GM21381 (cell line): ENCODE results near the gene GPATCH11.

ENCODE experiments used
- ATAC-seq: cut with Tn5 transposase; IDR thresholded peaks from one replicate; pipeline ENCODE4 v1.9.1; 2021; ENCODE audit warnings: mild to moderate bottlenecking, moderate library complexity; ENCODE audit not compliant: unreplicated experiment

The GPATCH11 gene

DNA sequence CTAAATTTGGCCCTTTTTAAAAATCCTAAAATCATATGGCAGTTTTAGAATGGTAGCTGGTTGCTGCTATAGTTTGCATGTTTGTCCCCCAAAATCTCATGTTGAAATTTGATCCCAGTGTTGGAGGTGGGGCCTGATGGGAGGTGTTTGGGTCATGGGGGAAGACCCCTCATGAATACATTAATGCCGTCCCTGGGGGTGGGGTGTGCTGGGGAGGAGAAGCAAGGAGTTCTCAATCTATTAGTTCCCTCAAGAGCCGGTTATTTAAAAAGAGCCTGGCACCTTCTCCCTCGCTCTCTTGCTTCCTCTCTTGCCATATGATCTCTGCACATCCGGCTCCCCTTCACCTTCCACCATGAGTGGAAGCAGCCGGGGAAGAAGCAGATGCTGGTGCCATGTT lies 20.8 kb downstream of the GPATCH11 start:
- no peak for ATAC-seq

DNA sequence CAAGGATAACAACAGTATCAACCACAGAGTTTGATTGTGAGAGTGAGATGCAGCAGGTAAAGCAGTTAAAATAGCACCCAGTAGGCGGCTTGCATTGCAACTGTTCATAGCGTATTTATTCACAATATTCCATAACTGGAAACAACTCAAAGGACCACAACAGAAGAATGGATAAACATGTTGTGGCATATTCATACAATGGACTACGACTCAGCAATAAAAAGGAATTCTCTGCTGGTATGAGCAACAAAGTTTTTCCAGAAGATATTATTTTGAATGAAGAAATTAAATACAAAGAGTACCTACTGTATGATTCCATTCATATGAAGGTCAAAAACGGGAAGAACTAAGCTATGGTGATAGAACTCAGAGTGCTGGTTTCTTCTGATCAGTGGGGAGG lies 25.2 kb downstream of the GPATCH11 start:
- ATAC-seq = no peak

DNA sequence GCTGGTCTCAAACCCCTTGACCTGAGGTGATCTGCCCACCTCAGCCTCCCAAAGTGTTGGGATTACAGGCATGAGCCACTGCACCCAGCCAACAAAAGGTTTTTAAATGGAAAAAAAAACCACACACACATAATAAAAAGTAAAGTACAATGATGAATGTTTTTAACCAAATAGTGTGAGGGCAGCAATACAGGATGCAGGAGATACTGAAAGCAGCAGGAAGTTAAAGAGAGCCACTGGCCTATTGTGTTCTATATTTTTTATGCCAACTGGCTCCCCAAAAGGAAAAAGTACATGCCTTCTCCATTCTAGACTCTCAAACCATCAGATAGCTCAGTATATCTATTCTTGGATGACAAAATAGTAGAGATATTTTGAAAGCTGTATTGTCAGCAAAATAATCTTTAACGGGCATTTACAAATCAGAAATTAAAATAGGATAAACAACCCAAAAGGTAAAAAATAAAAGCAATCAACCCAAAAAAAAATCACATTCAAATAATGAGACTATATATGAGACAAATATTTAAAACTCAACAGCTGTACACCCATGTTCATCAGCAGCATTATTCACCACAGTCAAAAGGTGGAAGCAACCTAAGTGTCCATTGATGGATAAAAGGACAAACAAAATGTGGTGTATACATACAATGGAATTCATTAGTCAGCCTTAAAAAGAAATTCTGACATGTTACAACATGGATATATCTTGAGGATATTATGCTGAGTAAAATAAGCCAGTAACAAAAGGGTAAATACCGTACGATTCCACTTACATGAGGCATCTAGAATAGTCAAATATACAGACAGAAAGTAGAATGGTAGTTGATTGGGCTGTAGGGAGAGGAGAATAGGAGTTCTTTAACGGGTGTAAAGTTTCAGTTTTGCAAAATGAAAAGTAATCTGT lies 26.2 kb downstream of the GPATCH11 start:
- ATAC-seq = no peak

DNA sequence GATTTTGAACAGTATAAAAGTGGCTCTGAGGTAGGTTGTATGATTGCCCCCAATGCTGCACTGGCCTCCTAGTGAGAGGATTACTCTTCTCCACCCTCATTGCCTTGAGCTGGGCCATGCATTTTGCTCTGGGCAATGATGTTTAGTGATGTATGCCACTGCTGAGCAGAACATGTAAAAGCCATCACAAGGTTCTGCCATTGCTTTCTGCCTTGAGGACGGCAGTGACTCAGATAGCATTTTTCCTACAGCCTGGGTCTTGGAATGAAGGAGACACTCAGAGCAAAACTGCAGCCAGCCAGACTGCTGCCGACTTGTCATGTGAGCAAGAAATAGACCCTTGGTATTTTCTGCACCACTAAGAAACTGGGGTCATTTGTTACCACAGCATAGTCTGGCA lies 27.6 kb downstream of the GPATCH11 start:
- no peak for ATAC-seq

DNA sequence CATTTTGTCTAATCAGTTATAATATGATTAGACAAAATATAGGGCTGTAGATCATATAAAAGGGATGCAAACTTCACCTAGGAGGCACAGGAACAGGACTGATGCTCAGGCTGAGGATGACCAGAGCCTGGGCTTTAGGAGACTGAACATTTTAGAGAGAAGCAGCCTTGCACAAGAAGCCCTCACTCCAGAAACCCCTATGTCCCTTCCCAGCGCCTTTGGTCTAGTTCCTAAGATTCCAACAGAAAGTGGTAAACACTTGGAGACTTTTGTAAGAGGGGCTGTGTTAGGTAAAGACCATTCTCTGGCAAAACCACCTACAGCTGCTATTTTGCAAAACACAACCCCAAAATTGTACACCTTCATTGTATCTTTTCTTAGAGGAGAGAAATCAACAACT lies 33.2 kb downstream of the GPATCH11 start:
- no peak for ATAC-seq

DNA sequence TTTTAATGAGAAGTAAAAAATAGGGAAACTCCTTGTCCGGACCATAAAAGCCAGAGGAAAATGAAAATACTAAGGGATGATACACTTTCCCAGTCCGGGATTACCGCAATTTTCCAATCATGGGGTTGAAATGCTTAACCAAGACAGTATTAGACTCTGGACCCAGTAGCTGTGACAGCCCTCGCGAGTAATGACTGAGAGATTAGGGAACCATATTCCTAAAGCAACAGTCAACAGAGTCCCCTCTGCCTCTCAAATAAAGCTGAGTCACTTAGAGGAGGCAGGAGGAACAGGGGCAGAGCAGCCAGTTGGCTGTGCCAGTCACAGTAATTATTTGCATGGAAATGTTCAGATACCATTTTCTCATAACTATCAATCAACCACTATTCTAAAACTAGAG lies 34.8 kb downstream of the GPATCH11 start:
- ATAC-seq = no peak

DNA sequence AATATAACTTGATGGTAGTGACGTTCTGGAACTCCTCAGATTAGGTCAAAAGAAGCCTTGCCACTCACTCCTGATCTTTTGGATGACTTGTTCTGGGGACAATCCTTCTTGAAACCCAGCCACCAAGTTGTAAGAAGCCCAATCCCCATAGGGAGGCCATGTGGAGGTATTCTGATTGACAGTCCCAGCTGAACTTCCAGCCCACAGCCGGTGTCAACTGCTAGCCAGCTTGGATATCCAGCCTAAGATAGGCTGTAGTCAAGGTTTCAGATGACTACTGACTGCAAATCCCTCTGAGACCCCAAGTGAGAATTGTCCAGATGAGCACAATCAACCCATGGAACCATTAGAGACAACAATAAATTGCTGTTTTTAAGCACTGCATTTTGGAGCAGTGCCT lies 41.1 kb downstream of the GPATCH11 start:
- ATAC-seq = no peak

DNA sequence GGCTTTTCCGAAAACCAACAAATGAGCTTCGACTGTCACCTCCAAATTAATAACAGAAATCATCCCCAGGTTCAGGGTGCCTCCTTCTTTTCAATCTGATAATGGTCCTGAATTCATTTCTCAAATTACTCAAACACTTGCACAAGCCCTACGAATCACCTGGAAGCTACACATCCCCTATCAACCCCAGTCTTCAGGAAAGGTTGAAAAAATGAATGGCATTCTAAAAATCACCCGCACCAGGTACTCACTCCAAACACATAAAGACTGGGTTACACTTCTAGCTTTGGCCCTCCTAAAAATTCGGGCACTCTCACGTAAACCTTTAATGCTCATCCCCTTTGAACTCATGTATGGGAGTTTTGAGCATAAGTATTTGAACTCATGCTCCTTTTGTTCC lies 48.6 kb downstream of the GPATCH11 start:
- no peak for ATAC-seq

DNA sequence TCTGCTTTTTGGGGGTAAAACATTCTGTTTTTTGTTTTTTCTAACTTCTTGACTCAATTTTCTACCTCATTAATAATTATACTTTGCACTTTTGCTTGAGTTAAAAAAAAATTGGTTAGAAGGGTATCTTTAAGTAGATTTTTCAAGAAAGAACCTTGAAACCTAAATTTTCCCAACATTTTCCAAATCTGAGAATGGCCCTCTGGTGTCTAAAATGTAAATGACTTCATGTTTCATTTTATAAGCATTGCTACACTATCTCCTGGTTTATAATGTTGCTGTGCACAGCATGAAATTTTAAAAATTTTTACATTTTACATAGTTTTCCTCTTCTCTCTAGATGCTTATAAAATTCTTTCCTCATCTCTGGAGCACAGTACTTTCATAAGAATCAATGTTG lies 58.2 kb downstream of the GPATCH11 start:
- no peak for ATAC-seq

DNA sequence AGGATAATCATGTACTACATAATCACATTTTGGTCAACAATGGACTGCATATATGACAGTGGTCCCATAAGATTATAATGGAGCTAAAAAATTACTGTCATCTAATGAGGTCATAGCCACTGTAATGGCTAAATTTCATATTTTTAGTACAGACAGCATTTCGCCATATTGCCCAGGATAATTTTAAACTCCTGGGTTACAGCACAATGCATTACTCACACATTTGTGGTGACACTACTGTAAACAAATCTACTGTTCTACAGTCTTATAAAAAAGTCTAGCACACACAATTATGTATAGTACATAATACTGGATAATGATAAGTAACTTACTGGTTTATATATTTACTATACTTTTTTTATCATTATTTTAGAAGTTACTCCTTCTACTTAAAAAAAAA lies 59.7 kb downstream of the GPATCH11 start:
- no peak for ATAC-seq

DNA sequence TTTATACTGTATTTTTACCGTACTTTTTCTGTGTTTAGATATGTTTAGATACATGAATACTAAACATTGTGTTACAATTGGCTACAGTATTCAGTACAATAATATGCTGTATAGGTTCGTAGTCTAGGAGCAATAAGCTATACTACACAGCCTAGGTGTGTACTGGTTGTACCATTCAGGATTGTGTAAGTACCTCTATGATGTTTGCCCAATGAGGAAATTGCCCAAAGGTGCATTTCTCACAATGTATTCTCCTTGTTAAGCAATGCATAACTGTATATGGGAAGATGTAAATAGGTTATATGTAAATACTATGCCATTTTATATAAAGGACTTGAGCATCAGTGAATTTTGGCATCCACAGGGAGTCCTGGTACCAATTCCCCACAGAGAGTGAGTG lies 61.7 kb downstream of the GPATCH11 start:
- ATAC-seq = no peak

DNA sequence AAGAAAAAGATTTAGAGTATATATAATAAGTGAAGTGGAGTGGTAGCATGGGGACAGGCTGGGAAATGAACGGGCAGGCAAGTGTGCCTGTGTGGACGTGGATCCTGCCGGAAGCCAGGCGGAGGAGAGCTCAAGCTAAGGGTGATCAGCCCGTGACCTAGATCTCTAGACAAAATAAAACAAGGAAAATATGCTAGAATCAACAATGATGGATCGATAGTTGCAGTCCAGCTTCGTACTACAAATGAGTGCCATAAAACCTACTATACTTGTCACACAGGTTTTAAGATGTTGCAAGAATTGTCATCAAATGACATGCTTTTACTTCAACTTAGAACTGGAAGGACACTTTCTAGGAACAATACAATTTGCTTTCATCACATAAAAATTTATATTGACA lies 64.0 kb downstream of the GPATCH11 start:
- no peak for ATAC-seq
